Uterus (tissue), 2 donors: ENCODE measurements around the gene DGCR2.

ENCODE experiments used
- CTCF ChIP-seq, 4 experiments: fragments of 200-600 bp in 2 of 4; fragments of 450-650 bp in 2 of 4; sonication (generic) in 2 of 4; IDR thresholded peaks; one replicate each; pipeline ENCODE4 v1.5.1; 2016 to 2019; ENCODE audit warnings: antibody characterized with exemption in 4 of 4, mild to moderate bottlenecking in 2 of 4, moderate library complexity in 1 of 4
- POLR2A ChIP-seq, 2 donors: fragments of 450-650 bp; IDR thresholded peaks; one replicate each; pipeline ENCODE4 v1.6.1; 2016; ENCODE audit warnings: antibody characterized with exemption in 2 of 2, mild to moderate bottlenecking in 1 of 2, moderate library complexity in 1 of 2

- TF ChIP-seq POLR2A (IDR thresholded peaks at IDR 0.05) (no peak), CTCF (IDR thresholded peaks at IDR 0.05) (no peak)
Observed at GRCh38 chr22:19169947-19170318, 47.7 kb upstream of the DGCR2 start.
